Measurements from ENCODE around the gene CELF6.

Gene CELF6

GRCh38 chr15:72242775-72243370, 77.1 kb downstream of the CELF6 start:
- H3K4me3 ChIP-seq (ENCODE audit: control insufficient read depth, low read depth, low read length) = no peak overlapping the region
- DNase-seq (ENCODE audit: low read depth) = no peak
- TF ChIP-seq CTCF (conservative IDR thresholded peaks at IDR 0.05; ENCODE audit: control insufficient read depth, insufficient read depth, low read depth, low read length) = no peak

DNA sequence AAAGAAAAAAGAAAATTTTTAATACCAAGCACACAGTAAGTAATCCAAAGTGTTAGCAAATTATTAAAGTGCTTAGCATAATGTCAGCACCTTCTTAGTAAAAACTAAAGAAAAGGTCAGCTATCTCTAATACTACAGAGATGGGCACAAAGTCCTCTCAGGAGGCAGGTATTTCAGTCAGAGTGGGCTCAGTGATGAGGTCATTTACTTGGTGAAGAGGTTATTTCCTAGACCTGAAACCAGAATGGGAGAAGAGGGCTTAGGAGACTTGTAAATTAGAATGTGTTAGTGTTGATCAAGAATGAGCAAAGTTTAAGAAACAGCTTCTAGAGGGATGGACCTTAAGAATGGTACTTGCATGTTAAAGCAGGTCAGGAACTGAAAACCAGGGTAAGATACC, 80.3 kb downstream of the CELF6 start:
- DNase-seq (ENCODE audit: low read depth) = no peak
- no peak overlapping the region for H3K4me3 ChIP-seq (ENCODE audit: control insufficient read depth, low read depth, low read length)
- TF ChIP-seq CTCF (conservative IDR thresholded peaks at IDR 0.05; ENCODE audit: control insufficient read depth, insufficient read depth, low read depth, low read length) = no peak

DNA sequence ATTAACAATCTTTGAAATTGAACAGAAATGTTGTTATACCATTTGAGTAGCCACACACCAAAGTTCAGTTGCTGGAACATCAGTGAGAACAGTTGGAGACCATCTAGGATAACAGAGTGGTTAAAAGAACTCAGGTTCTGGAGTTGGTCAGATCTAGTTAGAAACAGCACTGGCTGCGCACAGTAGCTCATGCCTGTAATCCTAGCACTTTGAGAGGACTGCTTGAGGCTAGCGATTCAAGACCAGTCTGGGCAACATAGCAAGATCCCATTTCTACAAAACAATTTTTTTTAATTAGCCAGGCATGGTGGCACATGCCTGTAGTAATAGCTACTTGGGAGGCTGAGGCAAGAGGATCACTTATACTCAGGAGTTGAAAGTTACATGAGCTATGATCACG, 81.4 kb downstream of the CELF6 start:
- no peak for TF ChIP-seq CTCF (conservative IDR thresholded peaks at IDR 0.05; ENCODE audit: control insufficient read depth, insufficient read depth, low read depth, low read length)
- no peak overlapping the region for H3K4me3 ChIP-seq (ENCODE audit: control insufficient read depth, low read depth, low read length)
- no peak for DNase-seq (ENCODE audit: low read depth)

- no peak overlapping the region for H3K4me3 ChIP-seq (ENCODE audit: control insufficient read depth, low read depth, low read length)
- no peak for TF ChIP-seq CTCF (conservative IDR thresholded peaks at IDR 0.05; ENCODE audit: control insufficient read depth, insufficient read depth, low read depth, low read length)
- DNase-seq (ENCODE audit: low read depth) = no peak
Observed at GRCh38 chr15:72237853-72238224, 82.1 kb downstream of the CELF6 start.

GRCh38 chr15:72237029-72237852, 82.7 kb downstream of the CELF6 start:
- H3K4me3 ChIP-seq (ENCODE audit: control insufficient read depth, low read depth, low read length) = peak overlapping the region; percentile 53
- DNase-seq (ENCODE audit: low read depth) = peak; percentile 97
- no peak for TF ChIP-seq CTCF (conservative IDR thresholded peaks at IDR 0.05; ENCODE audit: control insufficient read depth, insufficient read depth, low read depth, low read length)

- no peak for DNase-seq (ENCODE audit: low read depth)
- no peak for TF ChIP-seq CTCF (conservative IDR thresholded peaks at IDR 0.05; ENCODE audit: control insufficient read depth, insufficient read depth, low read depth, low read length)
- peak overlapping the region; percentile 53 for H3K4me3 ChIP-seq (ENCODE audit: control insufficient read depth, low read depth, low read length)
Observed at GRCh38 chr15:72236381-72237003, 83.5 kb downstream of the CELF6 start.
